Mesendoderm (in vitro differentiated cells): ENCODE data around the gene ADGRA1.
"Not testable (repeated sequence)": the region's sequence is repeated elsewhere in the genome, so short reads cannot be mapped to it uniquely, and the experiment has no call there.

Source experiments
- DNase-seq: peaks from one replicate; pipeline ENCODE4 v3.0.0; 2013
- H2AK5ac ChIP-seq: 2 replicates; pipeline ENCODE4 v1.6.1; 2013; ENCODE audit warnings: low read length, inconsistent platforms
- H2BK120ac ChIP-seq: 2 replicates; pipeline ENCODE4 v1.6.1; 2013; ENCODE audit warnings: low read depth, mild to moderate bottlenecking, low read length, moderate library complexity, mixed read lengths
- H2BK15ac ChIP-seq: replicated peaks from 2 replicates; pipeline ENCODE4 v1.6.1; 2013; ENCODE audit warnings: low read depth, mild to moderate bottlenecking, moderate library complexity
- H2BK5ac ChIP-seq: 2 replicates; pipeline ENCODE4 v1.6.1; 2013; ENCODE audit warnings: low read length, inconsistent platforms
- H3K18ac ChIP-seq: 2 replicates; pipeline ENCODE4 v1.6.1; 2013; ENCODE audit warnings: mild to moderate bottlenecking, low read length, mixed read lengths
- H3K23ac ChIP-seq: one replicate; pipeline ENCODE4 v1.6.1; 2013; ENCODE audit warnings: low read length
- H3K27ac ChIP-seq: 2 replicates; pipeline ENCODE4 v1.5.1; 2013; ENCODE audit warnings: low read depth, mild to moderate bottlenecking, inconsistent platforms, low read length, moderate library complexity
- H3K27me3 ChIP-seq: 2 replicates; pipeline ENCODE4 v1.6.1; 2013; ENCODE audit warnings: low read length, control low read depth, mild to moderate bottlenecking, inconsistent platforms; ENCODE audit not compliant: insufficient read depth, poor library complexity
- H3K36me3 ChIP-seq: 2 replicates; pipeline ENCODE4 v1.6.1; 2013; ENCODE audit warnings: low read length, inconsistent platforms; ENCODE audit not compliant: control insufficient read depth, insufficient read depth
- H3K4ac ChIP-seq: one replicate; pipeline ENCODE4 v1.6.1; 2013; ENCODE audit warnings: low read depth, mild to moderate bottlenecking, low read length, moderate library complexity
- H3K4me1 ChIP-seq: 2 replicates; pipeline ENCODE4 v1.6.1; 2013; ENCODE audit warnings: low read depth, low read length, inconsistent platforms; ENCODE audit not compliant: control insufficient read depth
- H3K4me2 ChIP-seq: 2 replicates; pipeline ENCODE4 v1.6.1; 2013; ENCODE audit warnings: low read length
- H3K4me3 ChIP-seq: 2 replicates; pipeline ENCODE4 v1.5.1; 2013; ENCODE audit warnings: mild to moderate bottlenecking, low read length
- H3K56ac ChIP-seq: one replicate; pipeline ENCODE4 v1.6.1; 2013; ENCODE audit warnings: low read length
- H3K79me1 ChIP-seq: 2 replicates; pipeline ENCODE4 v1.6.1; 2013; ENCODE audit warnings: low read length, inconsistent platforms
- H3K79me2 ChIP-seq: 2 replicates; pipeline ENCODE4 v1.6.1; 2013; ENCODE audit warnings: mild to moderate bottlenecking, low read length; ENCODE audit not compliant: control insufficient read depth, insufficient read depth
- H3K9ac ChIP-seq: 2 replicates; pipeline ENCODE4 v1.6.1; 2013; ENCODE audit warnings: low read length, inconsistent platforms
- H4K5ac ChIP-seq: one replicate; pipeline ENCODE4 v1.6.1; 2013; ENCODE audit warnings: low read length
- H4K8ac ChIP-seq: one replicate; pipeline ENCODE4 v1.6.1; 2013; ENCODE audit warnings: low read depth, mild to moderate bottlenecking, control low read depth, low read length, moderate library complexity
- WGBS: extraction: QIAGEN DNeasy Blood & Tissue Kit; methylation state at CpG from one replicate; pipeline ENCODE4 v1.1.7; 2013; ENCODE audit warnings: low lambda C conversion rate, missing lambda C conversion rate; ENCODE audit not compliant: insufficient coverage; ENCODE audit errors: extremely low coverage; 5-methylcytosine and 5-hydroxymethylcytosine counted together

The ADGRA1 gene

DNA sequence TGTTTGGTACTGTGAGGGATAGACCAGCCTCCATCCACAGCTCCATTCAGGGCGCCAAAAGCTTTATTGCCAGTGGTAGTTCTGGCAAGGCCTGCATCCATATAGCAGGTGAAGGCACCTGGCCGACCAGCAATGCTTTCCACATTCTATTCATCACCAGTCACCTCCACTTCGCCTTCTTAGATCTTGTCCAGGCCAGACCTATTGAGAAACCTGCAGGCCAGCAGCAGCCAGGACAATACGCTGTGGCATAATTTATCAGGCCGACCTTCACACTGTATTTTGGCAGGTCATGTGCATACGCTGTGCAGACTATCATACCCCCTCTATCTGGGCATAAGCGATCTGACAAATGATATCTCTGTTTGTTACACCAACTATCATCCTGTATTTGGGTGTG, 57.0 kb downstream of the ADGRA1 start:
- Histone ChIP-seq H2BK120ac (no peak overlapping the region), H3K23ac (no peak overlapping the region), H3K56ac (no peak overlapping the region), H3K9ac (no peak overlapping the region), H2AK5ac (no peak overlapping the region), H2BK15ac (no peak overlapping the region), H3K4me1 (no peaks in the 10 kb centered on the region), H4K8ac (no peak overlapping the region), H3K4me3 (no peak overlapping the region), H3K27me3 (no peaks in the 10 kb centered on the region), H3K18ac (no peak overlapping the region), H3K27ac (no peak overlapping the region), H2BK5ac (no peak overlapping the region), H3K4me2 (no peak overlapping the region), H3K36me3 (no peaks in the 10 kb centered on the region), H4K5ac (no peak overlapping the region), H3K79me2 (no peaks in the 10 kb centered on the region), H3K4ac (no peak overlapping the region), H3K79me1 (no peaks in the 10 kb centered on the region)
- no CpG with 5 or more reads among the region's 7 CpGs for WGBS
- no peak for DNase-seq

DNA sequence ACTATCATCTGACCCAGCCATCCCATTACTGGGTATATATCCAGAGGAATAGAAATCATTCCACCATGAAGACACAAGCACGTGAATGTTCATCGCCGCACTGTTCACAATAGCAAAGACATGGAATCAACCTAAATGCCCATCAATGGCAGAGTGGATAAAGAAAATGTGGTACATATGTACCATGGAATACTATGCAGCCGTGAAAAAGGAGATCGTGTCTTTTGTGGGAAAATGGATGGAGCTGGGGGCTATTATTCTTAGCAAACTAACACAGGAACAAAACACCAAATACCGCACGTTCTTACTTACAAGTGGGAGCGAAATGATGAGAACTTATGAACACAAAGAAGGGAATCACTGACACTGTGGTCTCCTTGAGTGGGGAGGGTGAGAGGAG, 62.5 kb downstream of the ADGRA1 start:
- Histone ChIP-seq H3K4me1 (no peaks in the 10 kb centered on the region), H4K5ac (no peak overlapping the region), H3K79me1 (no peaks in the 10 kb centered on the region), H3K9ac (no peak overlapping the region), H3K4me3 (no peak overlapping the region), H3K79me2 (no peaks in the 10 kb centered on the region), H3K56ac (no peak overlapping the region), H2BK120ac (no peak overlapping the region), H3K27ac (no peak overlapping the region), H3K4ac (no peak overlapping the region), H3K23ac (no peak overlapping the region), H2BK15ac (no peak overlapping the region), H2AK5ac (no peak overlapping the region), H3K18ac (no peak overlapping the region), H3K27me3 (no peaks in the 10 kb centered on the region), H3K4me2 (no peak overlapping the region), H4K8ac (no peak overlapping the region), H3K36me3 (no peaks in the 10 kb centered on the region), H2BK5ac (no peak overlapping the region)
- no CpG with 5 or more reads among the region's 8 CpGs for WGBS
- no peak for DNase-seq

DNA sequence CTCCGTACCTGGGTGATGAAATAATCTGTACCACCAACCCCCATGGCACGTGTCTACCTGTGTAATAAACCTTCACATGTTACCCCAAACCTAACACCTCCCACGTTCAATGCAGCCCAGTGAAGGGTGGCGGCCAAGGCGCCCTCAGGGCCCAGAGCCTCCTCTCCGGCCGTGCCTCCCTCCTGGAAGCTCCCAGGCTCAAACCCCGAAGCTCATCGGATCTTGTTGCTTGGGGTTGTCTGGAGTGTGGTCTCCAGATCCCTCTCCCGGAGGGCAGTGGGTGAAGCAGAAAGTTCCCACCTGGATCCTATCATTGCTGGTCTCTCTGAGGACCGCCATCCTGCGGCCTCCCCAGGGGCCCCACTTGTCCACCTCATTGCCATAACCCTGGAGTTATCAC, 62.9 kb downstream of the ADGRA1 start:
- Histone ChIP-seq H4K8ac (no peak overlapping the region), H3K4me3 (no peak overlapping the region), H3K4me2 (no peak overlapping the region), H3K4ac (no peak overlapping the region), H3K36me3 (no peaks in the 10 kb centered on the region), H3K23ac (no peak overlapping the region), H2AK5ac (no peak overlapping the region), H3K79me2 (no peaks in the 10 kb centered on the region), H3K27me3 (no peaks in the 10 kb centered on the region), H3K9ac (no peak overlapping the region), H2BK120ac (no peak overlapping the region), H3K56ac (no peak overlapping the region), H3K18ac (no peak overlapping the region), H2BK15ac (no peak overlapping the region), H3K27ac (no peak overlapping the region), H3K79me1 (no peaks in the 10 kb centered on the region), H4K5ac (no peak overlapping the region), H2BK5ac (no peak overlapping the region), H3K4me1 (no peaks in the 10 kb centered on the region)
- no CpG with 5 or more reads among the region's 12 CpGs for WGBS
- DNase-seq = no peak

GRCh38 chr10:133151071-133151470, 63.3 kb downstream of the ADGRA1 start:
- not testable (repeated sequence) for H3K4me3 ChIP-seq

GRCh38 chr10:133151543-133151972, 63.8 kb downstream of the ADGRA1 start:
- Histone ChIP-seq H3K4me3 (no peak overlapping the region), H3K4me2 (no peak overlapping the region), H3K4ac (no peak overlapping the region), H3K79me1 (no peaks in the 10 kb centered on the region), H3K27ac (peak overlapping the region; percentile 3), H3K9ac (peak overlapping the region; percentile 28), H4K5ac (no peak overlapping the region), H2BK5ac (no peak overlapping the region), H2BK120ac (no peak overlapping the region), H2BK15ac (no peak overlapping the region), H3K18ac (no peak overlapping the region), H3K4me1 (no peaks in the 10 kb centered on the region), H3K36me3 (no peaks in the 10 kb centered on the region), H2AK5ac (no peak overlapping the region), H3K23ac (no peak overlapping the region), H3K56ac (peak overlapping the region; percentile 67), H3K27me3 (no peaks in the 10 kb centered on the region), H3K79me2 (no peaks in the 10 kb centered on the region), H4K8ac (no peak overlapping the region)
- DNase-seq = peak; percentile 89
- no CpG with 5 or more reads among the region's 9 CpGs for WGBS

More at GRCh38 chr10:133151071-133151470, 63.3 kb downstream of the ADGRA1 start:
- H2AK5ac ChIP-seq, H3K23ac ChIP-seq, H3K27ac ChIP-seq, H3K79me1 ChIP-seq, H4K5ac ChIP-seq, H3K79me2 ChIP-seq, H3K18ac ChIP-seq, H2BK120ac ChIP-seq, H2BK5ac ChIP-seq, H3K56ac ChIP-seq, DNase-seq, H3K9ac ChIP-seq, H3K4me2 ChIP-seq, H3K36me3 ChIP-seq, H3K4ac ChIP-seq, H2BK15ac ChIP-seq, H4K8ac ChIP-seq, H3K4me1 ChIP-seq, H3K27me3 ChIP-seq: not testable (repeated sequence)
- no CpG with 5 or more reads among the region's 3 CpGs for WGBS

GRCh38 chr10:133154411-133154810, 66.7 kb downstream of the ADGRA1 start:
- WGBS = no CpG with 5 or more reads among the region's 4 CpGs

More at GRCh38 chr10:133154411-133154810, 66.7 kb downstream of the ADGRA1 start:
- Histone ChIP-seq H3K79me2 (no peaks in the 10 kb centered on the region), H3K9ac (no peak overlapping the region), H3K27me3 (no peaks in the 10 kb centered on the region), H2BK15ac (no peak overlapping the region), H3K4me1 (no peaks in the 10 kb centered on the region), H3K27ac (no peak overlapping the region), H3K4me2 (no peak overlapping the region), H3K4me3 (no peak overlapping the region), H4K5ac (no peak overlapping the region), H2AK5ac (no peak overlapping the region), H3K56ac (no peak overlapping the region), H3K4ac (no peak overlapping the region), H3K36me3 (no peaks in the 10 kb centered on the region), H2BK120ac (no peak overlapping the region), H3K79me1 (no peaks in the 10 kb centered on the region), H3K23ac (no peak overlapping the region), H4K8ac (no peak overlapping the region), H2BK5ac (no peak overlapping the region), H3K18ac (no peak overlapping the region)
- no peak for DNase-seq
